Hepatocyte (in vitro differentiated cells): ENCODE data around the gene SEMA3A. TPM values are rescaled to one million over a fixed set of nuclear protein-coding genes. Genes with fewer than 3 reads are reported as not detected.

Experiments
- DNase-seq: peaks from one replicate; pipeline ENCODE4 v3.0.0-alpha.2; 2016; ENCODE audit warnings: low spot score
- H2AFZ ChIP-seq: fragments of 200-600 bp; sonication (generic); 2 replicates; pipeline ENCODE4 v1.6.0; 2016; ENCODE audit warnings: antibody characterized with exemption, mild to moderate bottlenecking
- H3K27ac ChIP-seq: fragments of 200-600 bp; sonication (generic); 2 replicates; pipeline ENCODE4 v1.5.1; 2016; ENCODE audit warnings: mild to moderate bottlenecking
- H3K27me3 ChIP-seq: fragments of 200-600 bp; sonication (generic); 2 replicates; pipeline ENCODE4 v1.6.1; 2016
- H3K36me3 ChIP-seq: fragments of 200-600 bp; sonication (generic); replicated peaks from 2 replicates; pipeline ENCODE4 v1.5.1; 2016; ENCODE audit warnings: low read depth; ENCODE audit not compliant: insufficient read depth
- H3K4me1 ChIP-seq: fragments of 200-600 bp; sonication (generic); 2 replicates; pipeline ENCODE4 v1.5.1; 2016; ENCODE audit warnings: mild to moderate bottlenecking, moderate library complexity; ENCODE audit not compliant: insufficient read depth
- H3K4me2 ChIP-seq: fragments of 200-600 bp; sonication (generic); 2 replicates; pipeline ENCODE4 v1.6.0; 2016
- H3K4me3 ChIP-seq: fragments of 200-600 bp; sonication (generic); 2 replicates; pipeline ENCODE4 v1.5.1; 2016; ENCODE audit warnings: mild to moderate bottlenecking
- H3K79me2 ChIP-seq: fragments of 200-600 bp; sonication (generic); 2 replicates; pipeline ENCODE4 v1.6.0; 2017; ENCODE audit warnings: mild to moderate bottlenecking
- H3K9me2 ChIP-seq: fragments of 200-600 bp; sonication (generic); replicated peaks from 2 replicates; pipeline ENCODE4 v1.6.0; 2017; ENCODE audit warnings: mild to moderate bottlenecking; ENCODE audit not compliant: insufficient read depth
- H3K9me3 ChIP-seq: fragments of 200-600 bp; sonication (generic); 2 replicates; pipeline ENCODE4 v1.5.1; 2016; ENCODE audit warnings: low read depth, mild to moderate bottlenecking
- H4K20me1 ChIP-seq: fragments of 200-600 bp; sonication (generic); 2 replicates; pipeline ENCODE4 v1.6.0; 2016; ENCODE audit warnings: mild to moderate bottlenecking; ENCODE audit not compliant: insufficient read depth, poor library complexity, severe bottlenecking
- EZH2 ChIP-seq: fragments of 200-600 bp; sonication (generic); IDR thresholded peaks from 2 replicates; pipeline ENCODE4 v1.6.1; 2016; ENCODE audit warnings: antibody characterized with exemption, mild to moderate bottlenecking, borderline replicate concordance
- EZH2phosphoT487 ChIP-seq: fragments of 200-600 bp; sonication (generic); IDR thresholded peaks from one replicate; pipeline ENCODE4 v1.6.1; 2018; ENCODE audit warnings: antibody characterized with exemption, mild to moderate bottlenecking, low read depth, moderate library complexity; ENCODE audit not compliant: unreplicated experiment, severe bottlenecking
- WGBS: methylation state at CpG from one replicate; pipeline ENCODE4 v1.1.6; 2016; ENCODE audit warnings: low lambda C conversion rate; ENCODE audit errors: missing lambda C conversion rate; 5-methylcytosine and 5-hydroxymethylcytosine counted together
- polyA plus RNA-seq: library from polyadenylated mRNA; unstranded; fragments of >200 nt; fragmentation: Nextera tagmentation; extraction: Ambion mirVana; gene quantifications from 2 replicates; pipeline ENCODE4 v1.2.1, GENCODE V29; 2016
- total RNA-seq: library from RNA; depleted of rRNA; stranded (reverse); fragments of >200 nt; gene quantifications from 2 replicates; pipeline ENCODE4 v1.2.3, GENCODE V29; 2014
- TF ChIP-seq, protein P1 (sequence below): fragments of 200-600 bp; sonication (generic); IDR thresholded peaks from 2 replicates; pipeline ENCODE4 v1.5.1; 2016; ENCODE audit warnings: antibody characterized with exemption, mild to moderate bottlenecking; ENCODE audit not compliant: poor library complexity

SEMA3A gene
- total and polyA plus RNA-seq, 2 experiments from 2014 or later = 19.3 to 64.6 TPM

DNA sequence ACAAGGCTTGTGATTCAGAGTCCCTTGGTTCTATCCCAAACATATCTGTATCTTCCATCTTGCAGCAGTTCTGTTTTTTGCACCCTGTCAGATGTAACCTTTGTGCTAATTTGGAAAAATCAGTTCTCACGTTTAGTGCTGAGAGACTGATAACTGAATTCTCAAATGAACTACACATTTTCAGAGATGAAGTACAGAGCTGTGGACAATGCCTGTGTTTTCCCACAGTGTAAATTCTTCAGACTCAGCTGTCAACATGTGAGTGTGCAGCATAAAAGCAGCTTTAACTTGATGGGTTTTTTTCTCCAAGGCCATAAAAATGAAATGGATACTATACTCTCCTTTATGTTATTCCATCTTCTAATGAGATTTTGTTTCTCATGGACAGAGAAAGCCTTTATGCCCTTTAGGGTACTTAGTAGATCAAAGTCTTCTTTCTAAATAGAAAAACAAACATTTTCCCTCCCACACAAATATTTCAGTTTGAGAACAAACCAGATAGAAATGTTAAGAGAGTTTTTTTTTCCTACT is 150.9 kb downstream of the SEMA3A start:
- Histone ChIP-seq H3K9me2 (no peaks in the 10 kb centered on the region), H3K4me2 (no peak overlapping the region), H3K79me2 (no peaks in the 10 kb centered on the region), H3K4me1 (peaks cover 7% of the 10 kb centered on the region), H3K9me3 (no peaks in the 10 kb centered on the region), H3K27ac (no peak overlapping the region), H3K4me3 (no peak overlapping the region), H4K20me1 (no peaks in the 10 kb centered on the region), H3K27me3 (no peaks in the 10 kb centered on the region), H3K36me3 (no peaks in the 10 kb centered on the region), H2AFZ (no peak overlapping the region)
- no peak for TF ChIP-seq EZH2
- TF ChIP-seq, protein P1, sequence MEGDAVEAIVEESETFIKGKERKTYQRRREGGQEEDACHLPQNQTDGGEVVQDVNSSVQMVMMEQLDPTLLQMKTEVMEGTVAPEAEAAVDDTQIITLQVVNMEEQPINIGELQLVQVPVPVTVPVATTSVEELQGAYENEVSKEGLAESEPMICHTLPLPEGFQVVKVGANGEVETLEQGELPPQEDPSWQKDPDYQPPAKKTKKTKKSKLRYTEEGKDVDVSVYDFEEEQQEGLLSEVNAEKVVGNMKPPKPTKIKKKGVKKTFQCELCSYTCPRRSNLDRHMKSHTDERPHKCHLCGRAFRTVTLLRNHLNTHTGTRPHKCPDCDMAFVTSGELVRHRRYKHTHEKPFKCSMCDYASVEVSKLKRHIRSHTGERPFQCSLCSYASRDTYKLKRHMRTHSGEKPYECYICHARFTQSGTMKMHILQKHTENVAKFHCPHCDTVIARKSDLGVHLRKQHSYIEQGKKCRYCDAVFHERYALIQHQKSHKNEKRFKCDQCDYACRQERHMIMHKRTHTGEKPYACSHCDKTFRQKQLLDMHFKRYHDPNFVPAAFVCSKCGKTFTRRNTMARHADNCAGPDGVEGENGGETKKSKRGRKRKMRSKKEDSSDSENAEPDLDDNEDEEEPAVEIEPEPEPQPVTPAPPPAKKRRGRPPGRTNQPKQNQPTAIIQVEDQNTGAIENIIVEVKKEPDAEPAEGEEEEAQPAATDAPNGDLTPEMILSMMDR = no peak
- WGBS = 16% methylated on average over 1 of the region's 1 CpG
- no peak for DNase-seq

DNA sequence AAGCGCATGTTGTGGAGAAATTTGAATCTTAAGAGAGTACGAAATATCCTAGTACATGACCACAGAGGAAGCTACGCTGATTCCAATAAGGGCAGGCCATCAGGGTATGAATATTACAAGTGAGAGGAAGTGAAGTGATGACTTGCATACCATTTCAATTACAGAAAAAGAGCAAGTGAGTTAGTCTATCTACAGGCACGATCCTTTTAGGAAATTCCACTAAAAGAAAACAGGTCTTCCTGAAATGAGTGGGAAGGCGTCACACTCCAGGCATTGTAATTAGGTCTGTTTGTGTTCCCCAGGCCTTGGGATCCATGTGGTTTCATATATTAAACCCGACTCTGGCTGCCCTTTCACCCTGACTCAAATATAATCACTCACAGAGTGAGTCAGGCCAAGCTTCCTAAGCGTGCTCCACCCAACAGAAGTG is 152.5 kb downstream of the SEMA3A start:
- H4K20me1 ChIP-seq = no peaks in the 10 kb centered on the region
- H3K36me3 ChIP-seq = no peaks in the 10 kb centered on the region
- no peaks in the 10 kb centered on the region for H3K9me3 ChIP-seq
- 63% methylated on average over 7 of the region's 7 CpGs for WGBS
- no peak overlapping the region for H3K4me2 ChIP-seq
- peak overlapping the region; percentile 20 for H3K27ac ChIP-seq
- no peak for DNase-seq
- no peaks in the 10 kb centered on the region for H3K79me2 ChIP-seq
- H3K4me3 ChIP-seq = no peak overlapping the region
- TF ChIP-seq, protein P1 = no peak
- no peak for TF ChIP-seq EZH2phosphoT487
- no peak for TF ChIP-seq EZH2
- peaks cover 7% of the 10 kb centered on the region for H3K4me1 ChIP-seq
- H3K27me3 ChIP-seq = no peaks in the 10 kb centered on the region
- H3K9me2 ChIP-seq = no peaks in the 10 kb centered on the region
- H2AFZ ChIP-seq = no peak overlapping the region

DNA sequence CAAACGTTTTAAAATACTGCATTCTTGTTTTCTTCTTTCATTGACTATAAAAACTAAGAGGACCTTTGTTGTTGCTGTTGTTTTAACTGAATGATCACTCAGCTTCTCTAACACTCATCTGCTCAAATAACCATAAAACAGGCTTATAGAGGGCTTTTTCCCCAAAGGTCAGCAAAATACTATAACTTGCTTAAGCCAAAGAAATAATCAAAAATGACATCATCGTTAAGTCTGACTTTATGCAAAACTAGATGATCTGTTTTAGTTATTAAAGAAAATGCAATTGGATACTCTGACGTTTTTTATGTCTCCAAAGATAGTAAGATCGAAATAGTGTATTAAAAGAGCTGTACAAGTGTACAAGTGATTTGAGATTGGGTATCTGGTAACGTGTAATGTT is 152.9 kb downstream of the SEMA3A start:
- peak overlapping the region; percentile 20 for H3K27ac ChIP-seq
- H3K4me3 ChIP-seq = no peak overlapping the region
- H2AFZ ChIP-seq = no peak overlapping the region
- no peak for TF ChIP-seq EZH2
- no peak for TF ChIP-seq EZH2phosphoT487
- TF ChIP-seq, protein P1 = no peak
- 81% methylated on average over 5 of the region's 5 CpGs for WGBS
- no peaks in the 10 kb centered on the region for H3K9me3 ChIP-seq
- peaks cover 7% of the 10 kb centered on the region for H3K4me1 ChIP-seq
- H3K79me2 ChIP-seq = no peaks in the 10 kb centered on the region
- H3K9me2 ChIP-seq = no peaks in the 10 kb centered on the region
- H3K27me3 ChIP-seq = no peaks in the 10 kb centered on the region
- no peak for DNase-seq
- H3K4me2 ChIP-seq = no peak overlapping the region
- H3K36me3 ChIP-seq = no peaks in the 10 kb centered on the region
- H4K20me1 ChIP-seq = no peaks in the 10 kb centered on the region

DNA sequence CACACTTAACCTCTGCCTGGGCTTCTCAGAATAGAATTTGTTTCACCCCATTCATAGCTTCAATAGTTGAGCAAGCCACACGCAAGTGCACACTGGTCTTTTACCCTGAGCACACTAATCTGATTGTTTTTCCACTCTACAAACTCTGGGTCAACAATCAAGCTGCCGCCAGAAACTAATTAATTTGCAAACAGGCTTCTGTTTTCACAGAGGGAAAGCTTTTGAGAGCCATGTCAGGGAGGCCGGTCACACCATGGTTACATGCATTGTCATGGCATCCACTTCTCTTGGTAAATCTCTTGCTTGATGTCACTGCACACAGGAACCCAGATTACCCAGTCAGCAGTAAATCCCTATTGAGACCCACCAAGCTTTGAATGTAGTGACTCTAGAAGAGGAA is 154.2 kb downstream of the SEMA3A start:
- WGBS = 83% methylated on average over 3 of the region's 3 CpGs
- Histone ChIP-seq H3K79me2 (no peaks in the 10 kb centered on the region), H4K20me1 (no peaks in the 10 kb centered on the region), H3K27me3 (no peaks in the 10 kb centered on the region), H3K27ac (no peak overlapping the region), H3K9me3 (no peaks in the 10 kb centered on the region), H2AFZ (no peak overlapping the region), H3K36me3 (no peaks in the 10 kb centered on the region), H3K4me2 (no peak overlapping the region), H3K4me1 (peaks cover 7% of the 10 kb centered on the region), H3K4me3 (no peak overlapping the region), H3K9me2 (no peaks in the 10 kb centered on the region)
- TF ChIP-seq EZH2phosphoT487 = no peak
- no peak for TF ChIP-seq EZH2
- TF ChIP-seq, protein P1 = no peak
- no peak for DNase-seq
